Stimulated activated CD8-positive, alpha-beta memory T cell treated with anti-CD3 and anti-CD28 coated beads, Interleukin-12 subunit alpha, Interleukin-12 subunit beta, amount 100 ng/mL, for 24 hours (primary cell): Measurements from ENCODE around the gene ATAD1.
"Not testable (repeated sequence)": the region's sequence is repeated elsewhere in the genome, so short reads cannot be mapped to it uniquely, and the experiment has no call there.

Experiments used
- DNase-seq: peaks from one replicate; pipeline ENCODE4 v3.0.0-alpha.2; 2020; ENCODE audit errors: extremely low read depth

Gene ATAD1, protein sequence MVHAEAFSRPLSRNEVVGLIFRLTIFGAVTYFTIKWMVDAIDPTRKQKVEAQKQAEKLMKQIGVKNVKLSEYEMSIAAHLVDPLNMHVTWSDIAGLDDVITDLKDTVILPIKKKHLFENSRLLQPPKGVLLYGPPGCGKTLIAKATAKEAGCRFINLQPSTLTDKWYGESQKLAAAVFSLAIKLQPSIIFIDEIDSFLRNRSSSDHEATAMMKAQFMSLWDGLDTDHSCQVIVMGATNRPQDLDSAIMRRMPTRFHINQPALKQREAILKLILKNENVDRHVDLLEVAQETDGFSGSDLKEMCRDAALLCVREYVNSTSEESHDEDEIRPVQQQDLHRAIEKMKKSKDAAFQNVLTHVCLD

DNA sequence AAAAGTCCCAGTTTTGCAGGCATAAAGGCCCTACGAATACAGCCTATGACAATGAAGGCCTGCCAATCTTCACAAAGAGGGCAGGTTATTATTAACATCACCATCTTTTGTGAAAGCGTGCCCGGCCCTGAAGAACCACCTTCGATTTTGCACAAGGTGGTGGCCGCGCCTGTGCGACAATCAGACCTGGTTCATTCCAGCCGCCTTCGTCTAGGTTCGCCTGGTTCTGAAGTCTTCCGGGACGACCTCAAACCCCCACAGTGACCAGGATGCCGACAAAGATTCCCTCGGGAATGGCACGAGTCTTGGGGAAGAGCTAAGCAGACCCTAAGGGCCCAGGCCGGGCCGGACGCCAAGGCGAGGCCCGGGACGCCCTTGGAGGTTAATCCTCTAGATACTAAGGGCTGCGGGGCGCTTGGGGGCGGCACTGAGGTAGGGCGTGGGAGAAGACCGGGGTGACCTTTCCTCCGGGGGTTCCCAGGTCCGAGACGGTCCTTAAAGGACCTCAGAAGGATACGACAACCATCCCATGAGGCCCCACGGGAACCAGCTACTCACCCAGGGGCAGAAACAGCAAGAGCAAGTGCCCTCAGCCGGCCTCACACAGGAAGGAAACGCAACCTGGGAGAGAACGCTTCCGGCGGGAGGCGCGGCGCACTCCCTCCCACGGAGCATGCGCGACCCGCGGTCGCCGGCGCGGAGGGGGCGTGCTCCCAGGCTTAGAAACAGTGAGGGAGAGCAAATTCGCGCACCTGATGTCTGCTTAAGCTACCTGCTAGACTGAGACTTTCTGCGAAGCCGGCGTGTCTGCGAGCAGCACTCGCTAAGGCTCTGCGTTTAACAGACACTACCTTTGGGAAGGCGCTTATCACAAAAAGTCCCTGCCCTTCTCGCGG lies at the start of gene ATAD1:
Gene ATAD1 (minus strand): TSS at position 618 of the 896 bp plus-strand sequence. CDS start 3,627 bp downstream, outside the sequence.
- DNase-seq = peak; percentile 58

DNA sequence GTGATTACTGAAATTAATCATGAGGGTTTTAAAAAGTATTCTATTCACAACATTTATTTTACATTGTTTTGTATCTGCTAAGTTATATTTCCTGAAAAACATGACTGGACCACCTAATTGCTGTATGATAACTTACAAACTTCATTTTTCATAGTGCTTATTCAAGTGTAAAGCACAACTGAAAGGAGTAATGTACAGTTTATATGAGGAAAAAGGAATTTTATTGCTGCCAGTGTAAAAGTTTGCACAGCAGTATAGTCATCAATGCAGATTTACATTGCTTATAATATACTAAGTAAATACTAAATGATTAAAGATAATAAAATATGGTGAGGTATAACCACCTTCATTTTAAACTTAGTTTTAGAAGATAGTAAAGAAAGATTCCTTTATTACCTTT lies 49.4 kb upstream of the ATAD1 start:
- DNase-seq = no peak

DNA sequence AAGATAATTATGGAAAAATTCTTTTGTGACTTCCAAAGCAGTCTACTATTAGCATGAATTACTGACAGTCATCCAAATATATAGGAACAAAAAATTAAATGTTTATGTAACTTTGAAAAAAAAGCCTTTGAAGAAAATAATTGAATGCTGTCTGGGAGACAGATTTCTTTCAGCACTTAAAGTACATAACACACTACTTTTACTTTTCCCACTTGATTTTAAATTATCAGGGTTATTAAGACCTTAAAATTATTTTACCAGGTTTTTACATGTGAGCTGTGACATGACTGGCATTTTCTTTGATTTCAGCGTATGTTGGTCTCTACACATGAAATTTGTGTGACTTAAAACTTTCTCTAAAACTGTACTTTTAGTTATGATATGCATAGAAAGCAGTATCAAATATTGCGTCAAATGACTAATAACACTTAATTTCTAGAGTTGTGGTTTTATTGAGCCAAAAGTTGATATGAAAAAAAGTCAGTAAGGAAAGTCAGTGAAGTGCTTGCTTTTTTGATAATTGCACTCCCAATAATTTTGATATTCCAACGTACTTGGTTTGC lies 48.5 kb upstream of the ATAD1 start:
- no peak for DNase-seq

DNA sequence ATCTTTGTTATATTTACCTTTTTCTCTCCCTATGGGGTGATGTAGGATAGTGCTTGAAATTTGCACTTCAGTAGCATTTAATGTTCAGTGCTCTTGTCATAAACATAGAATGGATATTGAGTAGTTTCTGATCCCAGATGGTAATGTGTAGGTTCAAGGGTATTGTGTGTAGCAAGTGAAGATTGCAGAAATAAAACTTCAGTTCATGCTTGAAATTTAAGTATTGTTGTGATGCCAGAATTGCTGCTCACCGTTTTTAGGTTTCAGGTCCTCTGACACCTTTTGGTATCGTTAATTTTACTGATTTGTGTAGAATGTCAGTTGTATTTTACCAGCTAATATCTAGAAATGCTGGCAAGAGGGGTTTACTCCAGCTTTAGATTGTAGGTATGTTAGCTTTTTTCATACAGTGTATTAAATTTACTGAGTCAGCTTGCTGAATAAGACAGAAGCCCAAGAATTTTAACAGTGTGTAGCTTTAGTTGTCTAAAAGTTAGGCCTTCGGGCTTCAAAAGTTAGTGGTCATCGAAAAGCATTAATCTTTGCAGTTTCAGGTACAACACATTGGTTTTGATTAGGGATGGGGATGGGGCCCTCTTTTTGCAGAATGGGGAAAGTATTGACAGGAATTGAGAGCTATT lies 47.3 kb upstream of the ATAD1 start:
- DNase-seq = no peak

DNA sequence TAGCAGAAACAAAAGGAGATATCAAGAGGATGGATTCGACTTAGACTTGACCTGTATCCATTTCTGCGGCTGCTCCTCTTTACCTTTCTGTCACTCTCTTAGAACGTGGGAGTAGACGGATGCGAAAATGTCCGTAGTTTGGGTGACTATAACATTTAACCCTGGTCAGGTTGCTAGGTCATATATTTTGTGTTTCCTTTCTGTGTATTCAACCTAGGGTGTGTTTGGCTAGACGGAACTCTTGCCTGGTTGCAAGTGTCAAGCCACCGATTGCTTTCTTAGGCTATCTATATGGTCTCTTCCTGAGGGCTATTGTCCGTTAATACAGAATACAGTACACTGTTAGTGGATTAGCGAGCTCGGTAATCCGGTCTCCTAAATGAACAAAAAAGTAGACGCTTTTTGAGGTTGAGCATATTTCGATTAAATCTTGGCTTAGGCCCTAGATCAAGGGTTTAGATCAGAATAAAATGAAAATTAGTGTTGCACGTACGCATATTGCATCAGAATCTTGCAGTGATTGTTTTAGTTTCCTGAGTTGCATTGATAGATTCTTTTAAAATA lies 46.6 kb upstream of the ATAD1 start:
- no peak for DNase-seq

DNA sequence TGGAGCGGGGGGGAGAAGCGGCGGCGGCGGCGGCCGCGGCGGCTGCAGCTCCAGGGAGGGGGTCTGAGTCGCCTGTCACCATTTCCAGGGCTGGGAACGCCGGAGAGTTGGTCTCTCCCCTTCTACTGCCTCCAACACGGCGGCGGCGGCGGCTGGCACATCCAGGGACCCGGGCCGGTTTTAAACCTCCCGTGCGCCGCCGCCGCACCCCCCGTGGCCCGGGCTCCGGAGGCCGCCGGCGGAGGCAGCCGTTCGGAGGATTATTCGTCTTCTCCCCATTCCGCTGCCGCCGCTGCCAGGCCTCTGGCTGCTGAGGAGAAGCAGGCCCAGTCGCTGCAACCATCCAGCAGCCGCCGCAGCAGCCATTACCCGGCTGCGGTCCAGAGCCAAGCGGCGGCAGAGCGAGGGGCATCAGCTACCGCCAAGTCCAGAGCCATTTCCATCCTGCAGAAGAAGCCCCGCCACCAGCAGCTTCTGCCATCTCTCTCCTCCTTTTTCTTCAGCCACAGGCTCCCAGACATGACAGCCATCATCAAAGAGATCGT lies 46.0 kb upstream of the ATAD1 start:
- not testable (repeated sequence) for DNase-seq

DNA sequence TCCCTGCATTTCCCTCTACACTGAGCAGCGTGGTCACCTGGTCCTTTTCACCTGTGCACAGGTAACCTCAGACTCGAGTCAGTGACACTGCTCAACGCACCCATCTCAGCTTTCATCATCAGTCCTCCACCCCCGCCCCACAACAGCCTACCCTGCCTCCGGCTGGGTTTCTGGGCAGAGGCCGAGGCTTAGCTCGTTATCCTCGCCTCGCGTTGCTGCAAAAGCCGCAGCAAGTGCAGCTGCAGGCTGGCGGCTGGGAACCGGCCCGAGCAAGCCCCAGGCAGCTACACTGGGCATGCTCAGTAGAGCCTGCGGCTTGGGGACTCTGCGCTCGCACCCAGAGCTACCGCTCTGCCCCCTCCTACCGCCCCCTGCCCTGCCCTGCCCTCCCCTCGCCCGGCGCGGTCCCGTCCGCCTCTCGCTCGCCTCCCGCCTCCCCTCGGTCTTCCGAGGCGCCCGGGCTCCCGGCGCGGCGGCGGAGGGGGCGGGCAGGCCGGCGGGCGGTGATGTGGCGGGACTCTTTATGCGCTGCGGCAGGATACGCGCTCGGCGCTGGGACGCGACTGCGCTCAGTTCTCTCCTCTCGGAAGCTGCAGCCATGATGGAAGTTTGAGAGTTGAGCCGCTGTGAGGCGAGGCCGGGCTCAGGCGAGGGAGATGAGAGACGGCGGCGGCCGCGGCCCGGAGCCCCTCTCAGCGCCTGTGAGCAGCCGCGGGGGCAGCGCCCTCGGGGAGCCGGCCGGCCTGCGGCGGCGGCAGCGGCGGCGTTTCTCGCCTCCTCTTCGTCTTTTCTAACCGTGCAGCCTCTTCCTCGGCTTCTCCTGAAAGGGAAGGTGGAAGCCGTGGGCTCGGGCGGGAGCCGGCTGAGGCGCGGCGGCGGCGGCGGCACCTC lies 45.3 kb upstream of the ATAD1 start, which contains the start of the genes KLLN and PTEN:
Gene KLLN (minus strand): TSS at position 481 of the 891 bp plus-strand sequence. CDS start 1,046 bp downstream, outside the sequence.
Gene PTEN (plus strand): TSS at position 573 of the 891 bp plus-strand sequence. CDS start 845 bp downstream, outside the sequence.
- DNase-seq = peak; percentile 55

DNA sequence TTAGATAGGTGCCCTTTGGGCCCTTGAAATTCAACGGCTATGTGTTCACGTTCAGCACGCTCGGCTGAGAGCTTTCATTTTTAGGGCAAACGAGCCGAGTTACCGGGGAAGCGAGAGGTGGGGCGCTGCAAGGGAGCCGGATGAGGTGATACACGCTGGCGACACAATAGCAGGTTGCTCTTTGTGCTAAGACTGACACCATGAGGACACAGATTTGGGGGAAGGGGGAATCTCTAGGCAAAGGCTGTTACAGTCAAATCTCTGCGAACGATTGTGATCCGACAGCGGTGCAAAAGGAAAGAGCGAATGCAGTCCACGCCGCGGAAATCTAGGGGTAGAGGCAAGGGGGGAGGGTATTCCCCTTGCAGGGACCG lies 44.6 kb upstream of the ATAD1 start:
- DNase-seq = no peak

DNA sequence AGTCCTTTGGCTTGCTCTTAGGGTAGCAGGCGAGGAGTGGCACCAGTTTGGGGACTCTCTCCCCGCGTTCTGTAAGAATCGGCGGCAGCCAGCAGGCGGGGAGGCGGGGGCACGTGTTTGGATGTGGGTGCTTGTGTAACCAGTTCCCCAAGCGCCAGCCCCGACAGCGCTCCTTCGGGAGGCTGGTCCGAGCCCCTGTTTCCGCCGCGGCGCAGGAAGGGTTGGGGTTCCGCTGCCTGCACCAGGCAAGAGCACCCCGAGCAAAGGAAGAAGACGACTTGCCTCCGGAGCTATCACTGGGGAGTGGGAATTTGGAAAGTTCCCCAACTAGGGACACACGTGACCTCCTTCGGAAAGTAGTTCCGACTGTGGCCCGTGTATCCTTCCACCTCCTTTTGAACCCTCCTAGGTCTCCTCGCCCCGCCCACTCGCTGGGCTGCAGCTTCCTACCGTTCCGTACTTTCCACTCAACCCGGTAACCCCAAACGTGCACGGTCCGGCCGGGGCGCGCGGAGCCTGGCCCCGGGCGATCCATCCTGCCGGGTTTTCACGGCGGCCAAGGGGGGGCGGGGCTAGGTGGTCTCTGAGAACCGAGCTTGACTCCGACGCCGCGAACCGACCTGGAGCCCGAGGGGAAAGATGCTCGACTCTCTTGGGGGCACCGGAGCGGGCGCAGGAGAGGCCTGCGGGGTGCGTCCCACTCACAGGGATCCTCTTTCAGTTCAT lies 44.1 kb upstream of the ATAD1 start:
- DNase-seq = peak; percentile 85

DNA sequence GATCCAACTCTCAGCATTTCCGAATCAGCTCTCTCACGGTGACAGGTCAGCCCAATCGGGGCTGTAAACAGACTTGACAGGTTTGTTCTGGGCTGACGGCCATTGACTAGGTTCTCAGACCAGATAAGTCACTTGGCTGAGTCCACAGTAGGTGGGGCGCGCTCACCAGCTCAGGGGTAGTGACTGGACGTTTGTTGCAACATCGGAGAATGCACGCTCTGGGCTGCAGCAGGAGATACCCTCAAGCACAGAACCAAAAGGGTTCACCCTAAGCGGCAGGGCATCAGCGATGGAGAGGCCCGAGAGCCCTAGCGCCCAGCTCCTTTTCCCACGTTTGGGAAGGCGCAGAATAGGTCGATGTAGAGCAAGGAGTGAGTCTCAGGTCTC lies 43.5 kb upstream of the ATAD1 start:
- no peak for DNase-seq

DNA sequence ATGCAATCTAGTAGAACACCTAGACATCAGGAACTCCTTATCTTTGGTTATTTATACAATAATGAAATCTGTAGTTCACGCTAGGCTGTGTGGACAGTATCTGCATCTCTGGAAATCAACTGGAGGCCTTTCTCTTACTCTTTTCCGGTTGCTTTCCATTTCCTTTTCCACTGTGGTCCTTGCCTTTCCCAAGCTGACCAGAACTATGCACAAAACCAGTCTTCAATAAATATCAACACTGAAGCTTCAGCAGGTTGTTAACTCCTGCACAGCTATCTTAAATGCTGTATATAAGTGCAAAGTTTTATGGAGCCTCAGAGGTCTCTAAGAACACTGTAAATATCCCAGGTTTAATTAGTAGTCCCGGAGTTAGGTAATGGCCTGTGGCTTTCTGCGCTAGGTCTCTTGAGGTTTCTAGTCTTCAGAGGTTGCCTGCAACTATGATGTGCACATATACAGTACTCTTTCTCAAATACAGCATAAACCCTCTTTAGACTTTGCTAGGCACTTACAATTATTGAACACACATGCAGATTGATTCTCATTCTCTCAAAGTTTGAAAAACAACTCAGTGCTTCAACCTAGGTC lies 42.9 kb upstream of the ATAD1 start:
- DNase-seq = no peak

DNA sequence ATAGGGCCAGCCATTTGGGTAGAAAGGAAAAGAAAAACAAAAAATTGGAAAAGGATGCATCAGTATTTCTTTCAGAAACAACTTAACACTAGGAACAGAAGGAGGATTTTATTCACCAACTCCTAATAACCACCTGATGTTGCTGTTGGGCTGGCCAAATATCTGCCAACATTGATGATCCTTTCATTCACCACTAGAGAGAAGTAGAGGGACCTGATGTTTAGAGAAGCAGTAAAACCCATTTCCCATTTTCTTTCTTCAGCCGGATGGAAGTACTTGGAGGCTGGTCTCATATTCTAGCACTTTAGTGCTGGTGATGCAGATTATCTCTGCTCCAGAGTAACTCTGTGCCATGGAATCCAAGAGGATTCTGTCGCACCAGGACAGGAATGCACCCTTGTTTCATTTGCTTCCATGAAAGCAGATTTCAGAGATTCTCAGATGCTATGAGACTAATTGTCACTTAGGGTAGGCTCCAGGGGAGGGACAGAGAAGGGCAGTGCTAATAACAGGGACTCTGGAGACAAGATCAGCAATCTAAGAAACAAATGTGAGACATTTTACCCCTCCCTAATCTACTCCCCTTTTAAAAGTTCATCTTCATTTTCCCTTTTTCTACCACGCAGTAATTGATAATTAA lies 42.2 kb upstream of the ATAD1 start:
- DNase-seq = no peak

DNA sequence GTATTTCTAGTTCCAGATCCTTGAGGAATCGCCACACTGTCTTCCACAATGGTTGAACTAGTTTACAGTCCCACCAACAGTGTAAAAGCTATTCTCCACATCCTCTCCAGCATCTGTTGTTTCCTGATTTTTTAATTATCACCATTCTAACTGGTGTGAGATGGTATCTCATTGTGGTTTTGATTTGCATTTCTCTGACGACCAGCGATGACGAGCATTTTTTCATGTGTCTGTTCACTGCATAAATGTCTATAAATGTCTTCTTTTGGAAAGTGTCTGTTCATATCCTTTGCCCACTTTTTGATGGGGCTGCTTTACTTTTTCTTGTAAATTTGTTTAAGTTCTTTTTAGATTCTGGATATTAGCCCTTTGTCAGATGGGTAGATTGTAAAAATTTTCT lies 37.6 kb upstream of the ATAD1 start:
- DNase-seq = not testable (repeated sequence)

DNA sequence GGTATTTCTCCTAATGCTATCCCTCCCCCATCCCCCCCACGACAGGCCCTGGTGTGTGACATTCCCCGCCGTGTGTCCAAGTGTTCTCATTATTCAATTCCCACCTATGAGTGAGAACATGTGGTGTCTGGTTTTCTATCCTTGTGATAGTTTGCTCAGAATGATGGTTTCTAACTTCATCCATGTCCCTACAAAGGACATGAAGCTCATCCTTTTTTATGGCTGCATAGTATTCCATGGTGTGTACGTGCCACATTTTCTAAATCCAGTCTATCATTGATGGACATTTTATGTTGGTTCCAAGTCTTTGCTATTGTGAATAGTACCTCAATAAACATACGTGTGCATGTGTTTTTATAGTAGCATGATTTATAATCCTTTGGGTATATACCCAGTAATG lies 37.2 kb upstream of the ATAD1 start:
- not testable (repeated sequence) for DNase-seq

DNA sequence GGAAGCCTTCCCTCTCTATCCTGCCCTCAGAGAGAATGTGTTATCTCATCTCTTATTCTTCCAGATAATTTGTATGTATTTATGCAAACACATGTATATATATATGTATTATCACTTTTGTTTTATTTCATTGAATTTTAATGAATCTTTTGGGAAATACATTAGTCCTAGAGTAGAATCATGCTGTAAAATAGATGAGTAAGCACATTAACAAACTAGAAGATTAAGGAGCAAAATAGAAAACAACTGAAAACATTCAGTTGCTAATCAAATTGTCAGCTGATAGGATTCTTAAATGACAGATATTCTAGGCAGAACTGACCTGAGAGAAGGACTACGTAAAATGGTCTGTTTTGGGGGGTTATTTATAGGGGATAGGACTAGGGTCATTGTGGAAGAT lies 34.1 kb upstream of the ATAD1 start:
- DNase-seq = no peak

DNA sequence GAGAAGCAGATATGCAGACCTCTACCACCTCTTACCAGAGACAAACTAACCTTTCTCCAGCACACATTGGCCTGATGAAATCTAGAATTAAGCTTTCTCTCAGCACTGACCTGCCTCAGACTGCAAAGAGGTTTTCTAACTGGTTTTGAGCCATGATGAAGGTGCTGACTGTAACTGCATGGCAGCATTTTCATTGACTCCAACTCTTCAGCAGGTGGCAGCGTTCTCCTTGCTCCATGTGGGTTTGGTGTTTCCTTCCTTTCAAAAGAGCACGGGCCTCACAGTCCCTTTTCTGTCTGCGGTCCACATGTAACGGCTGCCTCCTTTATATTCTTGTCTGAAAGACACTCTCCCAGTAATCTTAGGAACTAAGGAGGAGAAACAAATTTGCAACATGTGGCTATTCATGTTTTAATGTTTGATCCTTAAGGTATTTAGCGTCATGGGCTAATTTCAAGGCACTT lies 32.7 kb upstream of the ATAD1 start:
- DNase-seq = no peak

DNA sequence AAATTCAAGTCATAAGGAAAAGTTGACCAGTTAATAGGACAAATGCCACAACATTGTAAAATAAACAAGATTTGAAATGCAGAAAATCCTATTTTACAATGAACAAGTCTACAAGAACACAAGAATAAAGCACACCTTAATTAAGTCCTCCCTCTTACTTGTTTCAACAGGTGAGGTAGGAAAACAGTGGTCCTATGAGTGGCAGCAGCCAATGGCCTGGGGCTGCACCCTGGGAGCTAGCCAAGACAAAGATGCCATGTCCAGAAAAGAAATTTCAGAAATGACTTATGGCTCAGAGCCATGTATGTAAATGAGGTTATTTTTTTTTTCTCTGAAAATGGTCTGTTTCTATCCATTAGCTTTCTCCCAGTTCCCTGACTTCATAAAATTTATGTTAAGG lies 31.0 kb upstream of the ATAD1 start:
- no peak for DNase-seq

DNA sequence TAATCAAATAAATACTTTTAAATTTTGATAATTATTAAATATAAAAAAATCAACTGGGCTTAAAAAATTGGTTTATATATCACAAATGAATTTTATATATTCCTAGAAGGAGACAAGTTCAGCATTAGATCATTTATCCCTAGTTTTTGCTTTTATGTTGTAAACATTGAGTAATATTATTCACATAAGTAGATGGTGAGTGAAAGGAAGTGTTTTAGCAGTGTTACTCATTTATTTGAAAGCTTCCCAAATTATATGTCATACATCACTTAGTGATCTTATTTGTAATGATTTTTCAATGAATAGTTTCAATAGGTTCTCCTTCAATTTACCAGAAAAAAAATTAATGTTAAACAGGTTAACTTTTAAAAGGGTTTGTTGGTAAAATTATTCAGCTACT lies 29.5 kb upstream of the ATAD1 start:
- DNase-seq = no peak

DNA sequence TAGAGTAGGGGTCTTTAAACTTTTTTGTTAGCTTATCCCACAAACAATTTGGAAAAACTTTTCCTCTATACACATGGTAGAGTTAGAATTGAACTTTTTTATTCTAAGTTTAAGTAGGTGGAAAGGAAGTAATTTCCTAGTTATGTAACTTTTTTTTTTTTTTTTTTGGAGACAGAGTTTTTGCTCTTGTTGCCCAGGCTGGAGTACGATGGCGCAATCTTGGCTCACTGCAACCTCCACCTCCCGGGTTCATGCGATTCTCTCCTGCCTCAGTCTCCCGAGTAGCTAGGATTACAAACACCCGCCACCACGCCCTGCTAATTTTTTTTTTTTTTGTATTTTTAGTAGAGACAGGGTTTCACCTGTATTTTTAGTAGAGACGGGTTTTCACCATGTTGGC lies 28.7 kb upstream of the ATAD1 start:
- not testable (repeated sequence) for DNase-seq
